NCI-H146 treated with DMSO at 0.1 percent for 48 hours (cell line): ENCODE measurements around the gene KRT8.
"Not testable (repeated sequence)": the region's sequence is repeated elsewhere in the genome, so short reads cannot be mapped to it uniquely, and the experiment has no call there.

Experiments used
- DNase-seq: peaks from one replicate; lab custom pipeline; 2025; ENCODE audit not compliant: unreplicated experiment; lab: John Stamatoyannopoulos, UW

The KRT8 gene

GRCh38 chr12:52903285-52903854 is 1.5 kb downstream of the KRT8 start:
- peak; percentile 73 for DNase-seq

DNA sequence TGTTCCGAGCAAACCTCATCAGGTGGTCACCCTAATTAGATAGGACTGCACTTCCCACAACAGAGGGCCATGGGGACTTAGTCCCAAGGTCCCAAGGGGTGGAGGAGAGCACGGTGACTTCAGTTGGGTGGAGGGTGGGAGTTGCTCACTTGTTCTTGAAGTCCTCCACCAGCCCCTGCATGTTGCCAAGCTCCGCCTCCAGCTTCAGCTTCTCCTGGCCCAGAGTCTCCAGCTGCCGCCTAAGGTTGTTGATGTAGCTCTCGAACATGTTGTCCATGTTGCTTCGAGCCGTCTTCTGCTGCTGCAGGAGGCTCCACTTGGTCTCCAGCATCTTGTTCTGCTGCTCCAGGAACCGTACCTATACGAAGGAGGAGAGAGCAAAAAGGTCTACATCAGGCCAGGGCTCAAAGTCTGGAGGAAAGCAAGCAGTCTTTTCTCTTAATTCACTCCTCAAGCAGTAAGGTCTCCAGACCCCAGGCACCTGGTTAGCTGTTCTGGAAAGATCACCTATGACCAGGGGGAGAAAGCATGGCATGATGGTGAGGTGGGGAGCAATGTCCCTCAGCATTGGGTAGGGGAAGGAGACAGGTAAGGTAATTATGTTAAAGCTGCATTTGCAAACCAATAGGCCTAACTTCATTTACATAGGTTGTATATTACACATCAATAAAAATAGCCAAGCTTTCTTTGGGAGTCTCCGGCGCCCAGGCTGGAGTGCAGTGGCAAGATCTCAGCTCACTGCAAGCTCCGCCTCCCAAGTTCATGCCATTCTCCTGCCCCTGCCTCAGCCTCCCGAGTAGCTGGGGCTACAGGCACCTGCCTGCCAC is 2.9 kb downstream of the KRT8 start:
- DNase-seq = no peak

DNA sequence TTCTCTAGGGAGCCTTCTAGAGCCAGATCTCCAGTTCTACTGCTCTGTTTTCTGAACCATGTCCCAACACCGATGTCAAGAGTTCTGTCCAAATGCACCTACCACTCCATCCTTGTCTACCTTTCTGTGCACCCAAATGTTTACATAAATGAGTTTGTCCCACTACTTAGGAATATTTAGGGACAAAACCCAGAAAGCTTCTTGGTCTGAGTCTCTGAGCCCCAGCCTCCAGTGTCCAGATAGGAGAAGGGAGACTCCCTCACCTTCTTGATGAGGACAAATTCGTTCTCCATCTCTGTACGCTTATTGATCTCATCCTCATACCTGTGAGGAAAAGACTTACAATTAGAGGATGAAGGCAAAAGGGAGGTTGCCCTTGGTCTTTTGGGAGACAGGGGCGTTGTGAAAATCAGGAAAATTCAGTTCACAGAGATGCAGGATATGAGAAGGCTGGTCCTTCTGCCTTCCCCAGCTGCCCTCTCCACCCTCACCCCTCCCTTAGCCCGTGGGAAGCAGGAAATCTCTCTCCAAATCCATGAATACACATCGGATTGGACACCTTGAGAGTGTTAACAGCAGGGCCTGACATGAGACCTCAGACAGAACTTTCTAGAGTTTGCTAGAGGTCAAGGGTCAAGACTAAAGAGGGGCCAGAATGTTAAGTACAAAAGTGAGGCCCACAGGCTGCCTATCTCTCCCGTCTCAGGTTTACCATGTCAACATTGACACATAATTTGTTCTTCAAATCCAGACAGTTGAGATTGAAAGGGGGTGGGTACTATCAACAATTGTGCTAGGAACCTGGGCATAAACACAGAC is 3.8 kb downstream of the KRT8 start:
- DNase-seq = no peak

GRCh38 chr12:52900166-52900895 is 4.5 kb downstream of the KRT8 start:
- DNase-seq = no peak

DNA sequence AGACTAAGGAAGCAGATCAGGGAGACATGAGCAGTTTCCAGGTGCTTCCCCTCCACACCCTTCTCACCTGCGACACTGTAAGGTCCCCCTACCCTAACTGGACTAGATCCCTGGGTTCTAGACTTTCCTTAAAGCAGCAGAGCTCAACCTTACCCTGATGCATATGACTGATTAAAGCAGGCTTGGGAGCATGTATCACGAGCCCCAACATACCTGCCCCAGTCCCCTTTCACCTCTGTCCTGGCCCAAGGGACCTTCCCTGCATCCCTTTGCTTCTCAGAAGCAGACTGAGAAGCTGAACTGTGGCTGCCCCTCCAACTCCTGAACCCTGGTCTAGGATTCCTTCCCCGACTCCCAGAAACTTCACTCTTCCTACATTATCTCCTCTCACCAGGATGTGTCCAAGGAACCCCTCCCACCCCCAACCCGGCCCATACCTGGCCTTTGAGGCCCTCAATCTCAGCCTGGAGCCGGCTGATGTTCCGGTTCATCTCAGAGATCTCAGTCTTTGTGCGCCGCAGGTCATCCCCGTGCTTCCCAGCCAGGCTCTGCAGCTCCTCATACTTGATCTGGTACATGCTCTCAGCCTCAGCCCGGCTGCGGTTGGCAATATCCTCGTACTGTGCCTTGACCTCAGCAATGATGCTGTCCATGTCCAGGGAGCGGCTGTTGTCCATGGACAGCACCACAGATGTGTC is 5.4 kb downstream of the KRT8 start:
- no peak for DNase-seq

DNA sequence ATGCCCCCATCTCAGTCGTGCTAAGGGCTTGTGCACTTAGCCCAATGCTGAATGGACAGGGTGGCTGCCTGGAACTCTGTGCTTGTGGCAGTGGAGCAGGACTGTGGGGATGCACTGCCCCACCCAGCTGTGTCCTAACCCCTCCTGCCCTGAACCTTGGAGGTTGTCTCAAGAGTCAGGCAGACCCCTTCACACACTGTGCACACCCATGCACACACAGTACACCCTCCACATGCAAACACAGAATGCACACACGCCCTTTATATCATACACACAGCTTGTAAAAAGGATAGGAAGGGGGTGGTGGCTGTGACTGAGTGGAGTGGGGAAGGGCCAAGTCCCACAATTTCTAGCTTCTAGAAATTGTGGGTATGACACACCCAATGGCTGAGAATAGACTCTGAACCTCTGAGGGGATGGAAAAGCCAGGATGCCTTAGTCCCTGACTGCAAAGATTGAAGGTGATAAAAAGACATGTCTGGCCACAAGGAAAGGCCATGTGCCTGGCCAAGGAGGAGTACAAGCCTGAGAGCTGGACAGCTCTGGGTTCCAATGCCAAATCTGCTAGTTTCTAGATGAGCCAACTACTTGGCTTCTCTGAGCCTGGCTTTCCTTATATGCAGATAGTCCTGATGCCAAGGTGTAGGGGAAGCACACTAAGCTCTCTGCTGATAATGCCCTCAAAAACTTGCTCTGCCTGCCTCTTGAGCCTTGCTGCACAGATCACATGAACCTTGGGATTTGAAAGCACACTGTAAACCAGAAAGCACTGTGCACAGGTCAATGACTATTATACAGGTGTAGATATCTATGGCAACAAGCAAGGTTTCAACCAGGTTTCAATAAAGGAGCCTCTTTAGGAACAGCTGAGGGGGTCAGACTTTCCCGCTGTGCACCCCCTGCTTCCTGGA is 8.4 kb downstream of the KRT8 start:
- no peak for DNase-seq

DNA sequence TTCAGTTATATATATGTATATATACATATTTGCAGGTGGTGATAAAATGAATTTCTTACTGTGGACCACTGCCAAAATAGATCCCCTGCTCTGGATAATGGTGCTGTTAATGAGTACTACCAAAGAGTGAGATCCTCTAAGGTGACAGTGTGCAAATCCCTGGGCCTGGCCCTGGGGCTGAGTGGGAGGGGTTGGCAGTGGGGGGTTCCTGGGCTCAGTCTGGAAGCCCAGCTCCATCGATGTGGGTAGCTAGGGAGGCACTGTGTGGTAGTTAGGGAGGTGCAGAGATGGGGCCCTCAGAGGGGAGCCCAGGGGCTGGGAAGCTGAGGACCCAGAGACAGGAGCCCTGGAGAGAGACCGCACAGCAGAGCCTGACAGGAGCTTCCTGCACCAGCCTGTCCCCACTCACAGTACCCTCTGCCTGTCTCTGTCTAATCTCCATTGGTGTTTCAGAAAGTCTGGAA is 9.1 kb downstream of the KRT8 start:
- no peak for DNase-seq

DNA sequence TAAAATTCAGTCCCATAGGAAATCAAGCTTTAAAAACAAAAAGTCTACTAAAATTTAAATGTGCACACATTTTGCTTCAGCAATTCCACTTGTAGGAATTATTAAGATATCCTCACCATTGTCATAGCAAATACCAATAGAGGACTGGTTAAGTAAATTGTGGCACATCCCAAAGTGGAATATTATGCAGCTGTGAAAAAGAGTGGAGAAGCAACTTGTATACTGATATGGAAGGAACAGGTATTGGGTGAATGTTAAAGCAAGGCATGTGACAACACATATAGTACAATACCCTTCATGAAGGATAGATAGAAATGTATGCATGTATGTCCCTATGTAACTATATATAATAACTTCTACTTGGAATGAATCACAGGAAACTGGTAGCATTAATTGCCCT is 11.9 kb downstream of the KRT8 start:
- no peak for DNase-seq

DNA sequence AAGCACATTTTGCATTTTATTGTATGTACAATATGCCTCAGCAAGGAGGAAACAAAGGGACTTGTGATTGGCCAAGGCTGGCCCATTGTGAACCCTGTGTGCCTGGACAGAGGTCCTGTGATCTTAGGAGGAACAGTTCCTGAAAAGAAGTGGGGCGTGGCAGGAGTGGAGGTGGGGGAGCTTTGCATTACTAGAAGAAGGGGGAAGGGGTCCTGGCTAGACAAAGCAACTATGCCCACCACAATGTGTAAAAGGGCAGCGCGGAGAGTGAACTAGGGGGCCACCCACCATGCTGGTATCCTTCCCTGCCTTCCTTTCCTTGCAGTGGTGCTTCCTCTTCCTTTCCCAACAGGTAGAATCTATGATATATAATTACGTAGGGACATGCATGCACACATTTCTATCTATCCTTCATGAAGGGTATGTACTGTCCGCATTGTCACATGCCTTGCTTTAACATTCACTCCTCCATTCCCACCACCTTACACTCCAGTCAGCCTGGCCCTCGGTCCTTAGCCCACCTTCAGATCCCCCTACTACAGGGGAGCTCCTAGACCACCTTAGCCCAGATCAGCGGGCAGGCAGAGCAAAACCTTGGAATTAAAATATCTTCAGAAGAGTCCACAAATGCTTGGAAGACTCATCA is 12.5 kb downstream of the KRT8 start:
- DNase-seq = no peak

- DNase-seq = no peak
These were observed 13.8 kb downstream of the KRT8 start for GRCh38 chr12:52891044-52891443.

- DNase-seq = no peak
These were observed 14.5 kb downstream of the KRT8 start for GRCh38 chr12:52890417-52890816.

DNA sequence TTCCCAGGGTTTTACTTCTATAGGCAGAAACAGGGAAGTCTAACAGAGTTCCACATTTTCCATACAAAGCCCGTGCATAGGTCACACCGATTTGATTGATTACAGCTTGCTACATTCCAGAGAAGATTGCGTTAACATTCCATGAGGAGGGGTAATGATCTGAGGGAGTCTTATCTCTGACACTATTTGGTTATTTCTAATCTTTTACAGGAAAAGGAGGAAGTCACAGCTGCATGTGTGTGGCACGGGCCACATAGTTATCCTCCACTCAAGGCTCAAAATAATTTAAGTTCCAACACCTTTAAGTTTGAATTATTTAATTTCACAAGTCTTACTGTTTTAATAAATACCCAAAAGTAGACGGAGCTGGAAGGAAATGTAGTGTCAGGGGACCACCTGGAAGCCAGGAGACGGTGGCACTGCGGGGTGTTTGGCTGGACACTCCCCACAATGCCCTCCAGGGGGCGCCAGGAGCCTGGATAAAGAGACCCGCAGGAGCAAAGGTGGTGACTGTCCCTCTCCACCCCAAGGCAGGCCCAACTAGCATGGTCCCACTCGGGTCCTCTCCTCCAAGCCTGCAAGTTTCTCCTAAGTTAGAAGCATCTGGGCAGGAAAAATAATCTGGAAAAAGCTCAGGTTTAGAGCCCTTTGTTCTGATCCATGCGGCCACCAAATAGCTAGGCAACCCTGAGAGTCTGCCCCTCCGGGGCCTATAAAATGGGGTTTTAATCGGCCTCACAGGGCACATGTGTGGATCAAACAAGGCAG is 20.2 kb downstream of the KRT8 start:
- DNase-seq = peak; percentile 49

DNA sequence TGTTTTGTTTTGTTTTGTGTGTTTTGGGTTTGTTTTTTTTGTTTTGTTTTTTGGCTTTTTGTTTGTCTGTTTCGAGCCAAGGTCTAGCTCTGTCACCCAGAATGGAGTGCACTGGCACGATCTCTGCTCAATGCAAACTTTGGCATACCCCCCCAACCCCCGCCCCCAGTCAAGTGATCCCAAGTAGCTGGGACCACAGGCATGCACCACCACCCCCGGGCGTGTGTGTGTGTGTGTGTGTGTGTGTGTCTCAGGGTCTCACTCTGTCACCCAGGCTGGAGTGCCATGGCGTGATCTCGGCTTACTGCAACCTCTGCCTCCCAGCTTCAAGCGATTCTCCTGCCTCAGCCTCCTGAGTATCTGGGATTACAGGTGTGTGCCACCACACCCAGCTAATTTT is 24.4 kb downstream of the KRT8 start:
- DNase-seq = not testable (repeated sequence)

GRCh38 chr12:52879394-52880351 is 25.2 kb downstream of the KRT8 start:
- peak; percentile 89 for DNase-seq

- no peak for DNase-seq
These were observed 26.1 kb downstream of the KRT8 start for GRCh38 chr12:52878507-52879393.

DNA sequence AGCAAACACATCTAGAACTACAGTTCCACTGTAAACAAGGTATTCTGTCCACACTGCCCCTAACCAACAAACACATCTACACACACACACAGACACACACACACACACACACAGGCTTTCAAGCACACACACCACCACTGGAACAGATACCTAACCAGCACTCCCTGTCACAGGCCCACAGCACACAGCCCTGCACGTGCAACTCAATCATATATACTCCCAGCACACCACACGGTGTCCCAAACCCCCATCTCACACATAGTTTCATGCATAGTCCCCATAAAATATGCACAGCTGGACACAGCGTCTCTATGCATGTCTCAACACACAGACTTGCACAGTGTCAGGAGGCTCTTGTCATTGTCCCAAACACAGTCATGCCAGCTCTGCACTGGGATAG is 27.6 kb downstream of the KRT8 start:
- DNase-seq = no peak
